ENCODE results near the gene MYRIP. TPM values are rescaled to one million over a fixed set of nuclear protein-coding genes. Genes with fewer than 3 reads are reported as not detected.

Gene MYRIP
- total and polyA plus RNA-seq, 2 of the 4 experiments (the other 2 are of a cell fraction) = not detected

DNA sequence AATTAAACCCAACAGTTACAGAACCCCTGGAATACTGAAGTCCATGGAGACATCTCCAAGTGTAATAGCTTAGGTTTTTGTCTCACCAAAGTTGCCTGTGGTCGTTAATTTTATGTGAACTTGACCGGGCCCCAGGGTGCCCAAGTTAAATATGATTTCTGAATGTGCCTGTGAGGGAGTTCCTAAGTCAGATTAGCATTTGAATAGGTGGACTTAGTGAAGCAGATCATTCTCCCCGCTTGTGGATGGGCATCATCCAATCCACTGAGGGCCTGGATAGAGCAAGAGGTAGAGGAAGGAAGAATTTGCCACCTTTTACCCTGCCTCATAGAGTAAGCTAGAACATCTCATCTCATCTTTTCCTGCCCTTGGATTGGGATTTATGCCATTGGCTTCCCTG lies 203.0 kb downstream of the MYRIP start:
- H3K18ac ChIP-seq (ENCODE audit: low read depth, low read length) = no peak overlapping the region
- no peaks in the 10 kb centered on the region for H3K79me1 ChIP-seq (ENCODE audit: low read depth in 1 of 2, low read length in 2 of 2)
- H3K9me3 ChIP-seq (ENCODE audit: control insufficient read depth, insufficient read depth, low read length) = peaks cover 26% of the 10 kb centered on the region
- ChIA-PET POLR2A (ENCODE audit: unreplicated experiment) (no interaction called here), CTCF (no interaction called here)
- H3K4ac ChIP-seq (ENCODE audit: low read depth, low read length) = no peak overlapping the region
- WGBS, 2 experiments (ENCODE audit: extremely low coverage in 2 of 2, insufficient read length in 1 of 2) = no CpG with 5 or more reads among the region's 3 CpGs
- in situ Hi-C loops (cut with MboI; ENCODE audit: low sequenced_read_pairs) = no loop called here
- no TSS peak for BruUV-seq (replicated peaks)
- no peak overlapping the region for H2BK120ac ChIP-seq (ENCODE audit: low read depth, low read length)
- no peaks in the 10 kb centered on the region for H4K20me1 ChIP-seq (ENCODE audit: insufficient read depth, low read length)
- no peak overlapping the region for H2AK5ac ChIP-seq (ENCODE audit: low read depth, low read length)
- no peak overlapping the region for H3K4me2 ChIP-seq (ENCODE audit: low read depth, low read length)
- no peaks in the 10 kb centered on the region for H3K4me1 ChIP-seq (ENCODE audit: control insufficient read depth, insufficient read depth, low read length)
- no peak overlapping the region for H2BK20ac ChIP-seq (ENCODE audit: low read depth, low read length)
- no peak overlapping the region for H3K23ac ChIP-seq (ENCODE audit: low read depth, low read length)
- H4K5ac ChIP-seq (ENCODE audit: low read depth, low read length) = no peak overlapping the region
- H3K27ac ChIP-seq (ENCODE audit: insufficient read depth, low read length) = no peak overlapping the region
- no peak overlapping the region for H4K91ac ChIP-seq (ENCODE audit: insufficient read depth, low read depth, low read length)
- ATAC-seq (ENCODE audit: low read depth) (no peak), DNase-seq (no peak)
- H2BK15ac ChIP-seq (ENCODE audit: low read depth, low read length) = no peak overlapping the region
- H3K56ac ChIP-seq (ENCODE audit: extremely low read depth, insufficient read depth, low read length) = no peak overlapping the region
- H4K8ac ChIP-seq (ENCODE audit: low read depth in 2 of 2, low read length in 2 of 2) = no peak overlapping the region
- dilution Hi-C loops (cut with HindIII; ENCODE audit: low sequenced_read_pairs, unreplicated experiment) = no loop called here
- intact Hi-C loops (cut with micrococcal nuclease) = no loop called here
- no peak overlapping the region for H3K14ac ChIP-seq (replicated peaks; ENCODE audit: low read depth, low read length)
- no peak for TF ChIP-seq NFE2L2 (IDR thresholded peaks at IDR 0.05; ENCODE audit: low read depth, low read length)
- no peaks in the 10 kb centered on the region for H3K9me1 ChIP-seq (ENCODE audit: insufficient read depth, low read length)
- no peaks in the 10 kb centered on the region for H3K36me3 ChIP-seq (ENCODE audit: control insufficient read depth, insufficient read depth, low read length)
- H3K4me3 ChIP-seq (ENCODE audit: insufficient read depth, low read depth, low read length) = no peak overlapping the region
- no peak overlapping the region for H2AFZ ChIP-seq (replicated peaks; ENCODE audit: low read length, poor library complexity)
- H2BK5ac ChIP-seq (ENCODE audit: low read depth, low read length, poor library complexity, severe bottlenecking) = no peak overlapping the region
- no peak overlapping the region for H2AK9ac ChIP-seq (replicated peaks; ENCODE audit: low read depth, low read length, poor library complexity)
- no peaks in the 10 kb centered on the region for H3K27me3 ChIP-seq (ENCODE audit: control insufficient read depth, insufficient read depth, low read length)
- no peak overlapping the region for H3K9ac ChIP-seq (ENCODE audit: low read depth, low read length)
